ENCODE results near the gene RGR.

The RGR gene, protein sequence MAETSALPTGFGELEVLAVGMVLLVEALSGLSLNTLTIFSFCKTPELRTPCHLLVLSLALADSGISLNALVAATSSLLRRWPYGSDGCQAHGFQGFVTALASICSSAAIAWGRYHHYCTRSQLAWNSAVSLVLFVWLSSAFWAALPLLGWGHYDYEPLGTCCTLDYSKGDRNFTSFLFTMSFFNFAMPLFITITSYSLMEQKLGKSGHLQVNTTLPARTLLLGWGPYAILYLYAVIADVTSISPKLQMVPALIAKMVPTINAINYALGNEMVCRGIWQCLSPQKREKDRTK

DNA sequence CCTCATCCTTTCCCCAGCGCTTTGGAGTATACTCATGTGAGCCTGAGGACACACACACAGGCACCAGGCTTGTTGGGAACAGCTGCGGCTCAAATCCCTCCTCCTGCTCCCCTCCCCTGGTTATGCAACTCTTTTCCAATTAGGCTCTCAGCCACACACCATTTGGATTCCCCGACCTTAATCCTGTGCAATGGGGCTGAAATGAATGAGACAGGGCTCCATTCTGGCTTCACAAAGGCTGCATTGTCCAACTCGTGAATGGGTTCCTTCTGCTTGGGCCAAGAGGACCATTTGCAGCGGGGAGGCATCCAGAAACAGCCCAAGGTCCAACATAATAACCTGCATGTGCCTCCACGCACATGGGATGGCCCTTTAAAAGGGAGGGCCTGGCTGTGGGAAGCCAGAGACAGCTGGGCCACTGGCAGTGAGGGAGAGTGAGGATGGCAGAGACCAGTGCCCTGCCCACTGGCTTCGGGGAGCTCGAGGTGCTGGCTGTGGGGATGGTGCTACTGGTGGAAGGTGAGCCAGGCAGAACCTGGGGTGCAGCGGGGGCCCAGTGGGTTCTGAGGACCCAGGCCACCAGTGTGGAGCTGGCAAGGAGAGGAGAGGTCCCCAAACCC is at the start of gene RGR:
RGR (plus strand) TSS at position 403 of the 620 bp plus-strand sequence; CDS start at position 441, 38 bp downstream.
- DNase-seq (ENCODE audit: low read depth in 4 of 4, low spot score in 1 of 4): no peak

GRCh38 chr10:84196083-84196482 is 48.8 kb upstream of the RGR start:
- DNase-seq (ENCODE audit: low read depth in 4 of 4, low spot score in 1 of 4): no peak

GRCh38 chr10:84196941-84197340 is 47.9 kb upstream of the RGR start:
- no peak for DNase-seq (ENCODE audit: low read depth in 4 of 4, low spot score in 1 of 4)

DNA sequence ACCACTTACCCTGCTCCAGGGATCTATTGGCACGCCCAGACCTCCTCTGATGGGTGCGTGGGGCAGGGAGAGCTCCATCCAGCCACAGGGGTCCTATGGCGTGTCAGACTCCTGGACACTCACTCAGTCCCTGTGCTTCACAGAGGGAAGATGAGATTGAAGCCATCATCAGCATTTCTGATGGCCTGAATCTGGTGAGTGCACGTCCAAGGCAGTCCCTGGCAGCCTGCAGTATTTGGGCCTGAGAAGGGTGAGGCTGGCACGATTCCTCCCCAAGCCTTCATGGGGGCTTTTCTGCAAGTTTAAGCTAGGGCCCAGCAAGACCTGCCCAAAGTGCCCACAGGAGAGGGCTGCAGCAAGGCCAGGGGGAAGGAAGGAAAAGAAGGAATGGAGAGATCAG is 47.2 kb upstream of the RGR start:
- no peak for DNase-seq (ENCODE audit: low read depth in 4 of 4, low spot score in 1 of 4)

DNA sequence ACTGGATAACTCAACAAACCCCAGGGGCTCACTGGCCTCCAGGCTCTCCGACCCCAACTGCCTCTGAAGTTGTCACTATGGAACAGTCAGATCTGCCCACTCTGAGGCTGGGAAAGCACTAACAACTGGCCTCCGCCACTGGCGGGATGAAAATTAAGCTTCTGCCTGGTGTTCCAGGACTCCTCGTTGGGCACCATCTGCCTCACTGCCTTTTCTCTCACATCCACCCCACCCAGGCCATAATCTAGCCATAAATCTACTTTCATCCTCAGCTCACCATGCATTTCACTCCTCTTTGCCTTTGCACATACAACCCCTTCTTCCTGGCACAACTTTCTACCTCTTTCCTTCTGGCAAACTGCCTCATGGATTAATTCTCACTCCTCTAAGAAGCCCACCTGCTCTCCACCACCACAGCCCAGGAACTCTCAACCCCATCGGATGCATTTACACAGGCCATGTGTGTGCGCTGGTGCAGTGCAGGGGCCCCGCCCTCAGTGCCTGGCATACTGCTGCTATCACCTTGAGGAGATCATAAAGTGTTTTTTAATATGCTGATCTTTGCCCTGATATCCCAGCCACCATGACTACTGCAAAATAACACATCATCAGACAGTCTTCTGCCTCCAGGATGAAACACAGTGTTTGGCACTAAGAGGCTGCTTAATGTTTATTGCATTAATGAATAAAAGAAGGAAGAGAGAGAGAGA is 46.5 kb upstream of the RGR start:
- no peak for DNase-seq (ENCODE audit: low read depth in 4 of 4, low spot score in 1 of 4)

GRCh38 chr10:84200537-84201243 is 44.2 kb upstream of the RGR start:
- no peak for DNase-seq (ENCODE audit: low read depth in 4 of 4, low spot score in 1 of 4)

DNA sequence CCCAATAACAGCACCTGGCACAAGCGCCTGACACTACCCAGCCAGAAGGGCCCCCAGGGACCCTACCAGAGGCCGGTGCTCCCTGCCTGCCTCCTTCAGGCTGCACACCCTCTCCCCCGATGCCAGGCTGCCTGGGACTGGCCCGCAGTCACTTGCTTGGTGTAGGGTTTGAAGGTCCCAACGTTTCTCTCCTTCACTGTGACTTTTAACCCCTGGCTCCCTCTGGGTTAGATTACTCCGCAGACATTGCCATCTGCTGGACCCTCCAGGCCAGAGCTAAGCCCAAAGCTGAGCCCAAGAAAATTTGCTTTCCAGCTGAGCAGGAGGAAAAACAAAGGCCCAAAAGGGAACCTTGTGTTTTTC is 43.6 kb upstream of the RGR start:
- no peak for DNase-seq (ENCODE audit: low read depth in 4 of 4, low spot score in 1 of 4)

GRCh38 chr10:84201682-84202081 is 43.2 kb upstream of the RGR start:
- DNase-seq (ENCODE audit: low read depth in 4 of 4, low spot score in 1 of 4): no peak

GRCh38 chr10:84202349-84202748 is 42.5 kb upstream of the RGR start:
- DNase-seq (ENCODE audit: low read depth in 4 of 4, low spot score in 1 of 4): no peak

DNA sequence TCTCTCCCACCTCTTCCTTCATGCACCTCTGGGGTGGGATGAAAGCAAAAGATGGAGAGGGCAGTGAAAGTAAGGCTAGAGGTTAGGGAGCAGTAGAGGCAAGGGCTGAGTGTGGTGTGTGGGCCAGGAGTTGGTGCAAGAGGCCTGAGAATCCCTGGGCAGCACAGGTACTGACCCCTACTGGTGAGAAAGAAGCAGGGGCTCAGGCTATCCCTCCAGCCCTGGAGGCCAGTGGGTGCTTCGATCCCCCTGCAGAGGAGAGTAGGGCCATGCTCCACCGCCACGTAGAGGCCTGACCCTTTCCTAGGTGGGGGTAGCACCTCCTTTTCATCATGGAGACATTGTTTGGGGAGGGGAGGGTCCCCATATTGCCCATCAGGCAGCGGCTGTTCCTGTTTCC is 40.7 kb upstream of the RGR start:
- no peak for DNase-seq (ENCODE audit: low read depth in 4 of 4, low spot score in 1 of 4)

- DNase-seq (ENCODE audit: low read depth in 4 of 4, low spot score in 1 of 4): no peak
Observed at GRCh38 chr10:84204610-84205009, 40.2 kb upstream of the RGR start.

DNA sequence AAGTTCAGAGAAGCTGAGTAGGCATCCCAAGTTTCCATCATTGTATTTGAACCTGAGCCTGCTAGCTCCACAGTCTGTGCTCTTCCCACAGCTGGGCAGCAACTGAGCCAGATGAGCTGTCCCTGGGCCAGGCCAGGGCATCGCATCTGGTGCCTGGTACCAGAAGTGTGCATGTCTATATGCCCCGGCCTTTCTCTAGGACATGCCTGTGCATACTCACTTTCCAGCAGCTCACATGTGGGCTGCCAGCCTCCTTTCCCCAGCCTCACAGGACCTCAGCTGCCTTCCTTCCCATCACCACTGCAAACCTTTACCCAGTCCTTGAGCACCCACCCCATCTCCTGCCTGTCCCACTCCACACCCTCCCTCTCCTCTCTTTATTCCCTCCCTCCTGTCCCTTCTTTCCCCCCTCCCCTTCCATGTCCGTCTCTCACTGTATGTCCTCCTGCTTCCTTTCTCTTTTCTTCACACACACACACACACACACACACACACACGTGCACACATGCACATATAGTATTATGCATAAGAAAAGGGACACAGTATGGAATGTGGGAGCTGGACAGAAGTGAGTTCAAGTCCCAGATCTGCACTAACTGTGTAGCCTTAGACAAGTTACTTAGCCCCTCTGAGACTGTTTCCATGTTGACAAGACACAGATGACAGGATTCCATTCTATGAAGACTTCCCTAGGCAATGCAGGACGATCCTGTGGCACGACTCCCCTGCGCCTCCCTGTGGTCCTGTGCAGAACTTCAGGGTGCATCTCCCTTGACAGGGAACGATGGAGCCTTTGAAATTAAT is 39.6 kb upstream of the RGR start:
- peak; percentile 15 to 50 (median 43) for DNase-seq (ENCODE audit: low read depth in 4 of 4, low spot score in 1 of 4)

GRCh38 chr10:84205853-84206525 is 38.9 kb upstream of the RGR start:
- no peak for DNase-seq (ENCODE audit: low read depth in 4 of 4, low spot score in 1 of 4)

DNA sequence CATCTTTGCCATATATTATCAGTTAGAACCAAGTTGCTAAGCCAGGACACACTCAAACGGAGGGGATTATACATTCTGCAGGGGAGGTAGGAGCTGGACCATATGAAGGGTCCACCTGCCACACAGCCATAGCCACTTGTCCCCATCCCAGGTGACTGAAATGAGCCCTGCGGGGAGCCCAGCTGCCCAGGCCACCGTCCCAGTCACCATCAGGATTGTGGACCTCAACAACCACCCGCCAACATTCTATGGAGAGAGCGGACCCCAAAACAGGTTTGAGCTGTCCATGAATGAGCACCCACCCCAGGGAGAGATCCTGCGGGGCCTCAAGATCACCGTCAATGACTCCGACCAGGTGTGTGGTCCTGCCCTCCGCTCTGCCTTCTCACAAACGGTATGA is 36.8 kb upstream of the RGR start:
- no peak for DNase-seq (ENCODE audit: low read depth in 4 of 4, low spot score in 1 of 4)

DNA sequence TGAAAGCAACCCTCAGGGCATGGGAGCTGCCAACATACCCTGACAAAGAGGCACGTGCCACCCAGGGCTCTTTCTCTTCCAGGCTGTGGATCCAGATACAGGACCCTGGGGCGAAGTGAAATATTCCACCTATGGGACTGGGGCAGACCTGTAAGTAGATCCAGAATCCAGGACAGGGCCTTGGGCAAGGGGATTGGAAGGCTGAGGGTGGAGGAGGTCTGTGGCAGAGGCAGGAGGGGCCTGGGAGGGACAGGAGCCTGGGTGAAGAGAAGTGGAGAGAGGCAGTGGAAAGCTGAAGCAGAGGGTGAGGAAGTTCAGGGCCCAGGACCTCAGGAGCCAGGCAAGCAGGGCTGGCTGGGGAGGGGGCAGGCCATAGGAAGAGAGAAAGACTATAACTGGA is 33.3 kb upstream of the RGR start:
- DNase-seq (ENCODE audit: low read depth in 4 of 4, low spot score in 1 of 4): no peak

DNA sequence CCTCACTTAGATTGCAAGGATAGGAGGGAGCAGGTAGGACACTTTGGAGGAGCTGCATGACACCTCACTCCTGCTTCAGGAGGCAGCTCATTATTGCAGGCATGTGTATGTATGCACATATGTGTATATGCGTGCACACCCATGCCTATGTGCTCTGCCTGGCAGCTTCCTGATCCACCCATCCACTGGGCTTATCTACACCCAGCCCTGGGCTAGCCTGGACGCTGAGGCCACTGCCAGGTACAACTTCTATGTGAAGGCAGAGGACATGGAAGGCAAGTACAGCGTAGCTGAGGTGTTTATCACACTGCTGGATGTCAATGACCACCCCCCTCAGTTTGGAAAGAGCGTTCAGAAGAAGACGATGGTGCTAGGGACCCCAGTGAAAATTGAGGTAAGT is 32.8 kb upstream of the RGR start:
- no peak for DNase-seq (ENCODE audit: low read depth in 4 of 4, low spot score in 1 of 4)

GRCh38 chr10:84213076-84213475 is 31.8 kb upstream of the RGR start:
- DNase-seq (ENCODE audit: low read depth in 4 of 4, low spot score in 1 of 4): no peak

GRCh38 chr10:84214046-84214572 is 30.7 kb upstream of the RGR start:
- DNase-seq (ENCODE audit: low read depth in 4 of 4, low spot score in 1 of 4): no peak

GRCh38 chr10:84214612-84215235 is 30.1 kb upstream of the RGR start:
- DNase-seq (ENCODE audit: low read depth in 4 of 4, low spot score in 1 of 4): no peak

DNA sequence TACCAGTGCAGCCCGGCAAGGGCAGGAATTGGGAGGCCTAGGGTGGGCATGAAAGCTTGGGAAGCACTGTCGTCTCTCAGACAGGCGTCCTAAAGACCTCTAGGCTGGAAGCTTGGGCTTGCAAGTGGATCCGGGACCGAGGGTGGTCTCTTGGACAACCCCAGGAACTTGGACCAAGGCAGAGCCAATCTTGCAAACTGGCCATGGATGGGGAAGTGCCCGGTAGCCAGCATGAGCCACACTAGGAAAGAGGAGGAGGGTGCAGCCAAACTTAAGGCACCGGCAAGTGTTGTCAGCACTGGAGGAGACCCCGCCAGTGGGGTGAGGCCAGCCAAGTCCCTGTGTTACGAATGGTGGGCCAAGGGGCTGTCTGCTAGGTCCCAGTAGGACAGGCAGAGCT is 28.0 kb upstream of the RGR start:
- DNase-seq (ENCODE audit: low read depth in 4 of 4, low spot score in 1 of 4): no peak
